B cell (primary cell): ENCODE data around the gene DNAI1. TPM values are rescaled to one million over a fixed set of nuclear protein-coding genes. Genes with fewer than 3 reads are reported as not detected.
A peak's percentile ranks its signal among the peaks of the same experiment; 100 is the strongest.

ENCODE experiments used
- ATAC-seq: fragments of 200-7000 bp; cut with Tn5 transposase; one replicate; pipeline ENCODE4 v1.10.0; 2021; ENCODE audit warnings: low read depth, mild to moderate bottlenecking, moderate number of reproducible peaks, moderate library complexity
- CTCF ChIA-PET: fragments of 350-600 bp; sonication (Branson Sonifier 250); formaldehyde crosslinking; loops from one replicate; lab custom pipeline; 2021; ENCODE audit warnings: antibody characterized with exemption, inconsistent platforms; lab: Charles Lee
- POLR2A ChIA-PET: fragments of 350-600 bp; sonication (Branson Sonifier 250); formaldehyde crosslinking; loops from one replicate; lab custom pipeline; 2021; ENCODE audit warnings: antibody characterized with exemption; lab: Charles Lee
- DNase-seq: peaks from one replicate; pipeline ENCODE4 v3.0.0; 2013
- H2AFZ ChIP-seq: 2 replicates; pipeline ENCODE4 v1.6.1; 2012; ENCODE audit warnings: mild to moderate bottlenecking, low read depth, low read length; ENCODE audit not compliant: insufficient read depth, poor library complexity, severe bottlenecking
- H3K27ac ChIP-seq, 2 donors: 1 replicate in 1 of 2; 2 replicates in 1 of 2; pipeline ENCODE4 v1.5.1; 2012 to 2013; ENCODE audit warnings: low read length in 2 of 2, mild to moderate bottlenecking in 2 of 2, moderate library complexity in 1 of 2
- H3K27me3 ChIP-seq, 4 experiments: fragments of 200-600 bp in 1 of 4; sonication (generic) in 1 of 4; replicated peaks in 1 of 4; 1 replicate in 2 of 4; 2 replicates in 2 of 4; pipeline versions ENCODE4 v1.6.1 to v1.7.0; 2013 to 2016; ENCODE audit warnings: low read length in 3 of 4, mild to moderate bottlenecking in 2 of 4, mixed read lengths in 1 of 4, moderate library complexity in 1 of 4; ENCODE audit not compliant: insufficient read depth in 4 of 4, control insufficient read depth in 3 of 4; ENCODE audit errors: control extremely low read depth in 1 of 4
- H3K36me3 ChIP-seq, 2 experiments: replicated peaks in 1 of 2; 1 replicate in 1 of 2; 2 replicates in 1 of 2; pipeline versions ENCODE4 v1.6.1 to v1.7.1; 2013; ENCODE audit warnings: low read length in 1 of 2; ENCODE audit not compliant: insufficient read depth in 2 of 2, control insufficient read depth in 1 of 2; ENCODE audit errors: control extremely low read depth in 1 of 2, extremely low read depth in 1 of 2
- H3K4me1 ChIP-seq, 2 donors: fragments of 200-600 bp in 1 of 2; sonication (generic) in 1 of 2; 1 replicate in 1 of 2; 2 replicates in 1 of 2; pipeline versions ENCODE4 v1.5.1 to v1.6.1; 2013 to 2017; ENCODE audit warnings: low read length in 2 of 2; ENCODE audit not compliant: control insufficient read depth in 2 of 2, insufficient read depth in 2 of 2
- H3K4me2 ChIP-seq: replicated peaks from 2 replicates; pipeline ENCODE3; 2012; ENCODE audit warnings: mild to moderate bottlenecking, low read depth, low read length; ENCODE audit not compliant: poor library complexity, severe bottlenecking
- H3K4me3 ChIP-seq, 5 experiments: fragments of 200-600 bp in 1 of 5; sonication (generic) in 1 of 5; 1 replicate in 3 of 5; 2 replicates in 2 of 5; pipeline versions ENCODE4 v1.5.1 to v1.7.0; 2011 to 2016; ENCODE audit warnings: low read length in 4 of 5, mild to moderate bottlenecking in 4 of 5, low read depth in 2 of 5, control low read depth in 1 of 5, moderate library complexity in 1 of 5; ENCODE audit not compliant: insufficient read depth in 1 of 5; ENCODE audit errors: control extremely low read depth in 1 of 5, extremely low read depth in 1 of 5
- H3K79me2 ChIP-seq: fragments of 200-600 bp; sonication (generic); one replicate; pipeline ENCODE4 v1.6.0; 2016; ENCODE audit warnings: low read length; ENCODE audit not compliant: control insufficient read depth, insufficient read depth
- H3K9ac ChIP-seq: fragments of 200-600 bp; sonication (generic); 2 replicates; pipeline ENCODE4 v1.6.1; 2017; ENCODE audit warnings: mild to moderate bottlenecking, low read length, moderate library complexity
- H3K9me3 ChIP-seq, 3 donors: one replicate each; pipeline versions ENCODE4 v1.6.1 to v1.7.1; 2013; ENCODE audit warnings: low read length in 2 of 3; ENCODE audit not compliant: control insufficient read depth in 2 of 3, insufficient read depth in 1 of 3; ENCODE audit errors: control extremely low read depth in 1 of 3
- H4K20me1 ChIP-seq: 2 replicates; pipeline ENCODE4 v1.6.0; 2012; ENCODE audit warnings: mild to moderate bottlenecking, low read length; ENCODE audit not compliant: insufficient read depth, control insufficient read depth, poor library complexity, severe bottlenecking
- H3K27ac Mint-ChIP-seq: one replicate; pipeline ENCODE4 v1.8.0; 2021; ENCODE audit warnings: mixed read lengths
- H3K27me3 Mint-ChIP-seq: one replicate; pipeline ENCODE4 v1.8.0; 2021; ENCODE audit warnings: mixed read lengths
- H3K4me1 Mint-ChIP-seq: one replicate; pipeline ENCODE4 v1.8.0; 2021; ENCODE audit warnings: mixed read lengths
- H3K4me3 Mint-ChIP-seq: one replicate; pipeline ENCODE4 v1.8.0; 2021; ENCODE audit warnings: mixed read lengths
- H3K9me3 Mint-ChIP-seq: one replicate; pipeline ENCODE4 v1.8.0; 2022; ENCODE audit warnings: mixed read lengths; ENCODE audit not compliant: insufficient read depth
- CTCF ChIP-seq: fragments of 200-600 bp; IDR thresholded peaks from one replicate; pipeline ENCODE4 v1.8.0; 2022; ENCODE audit warnings: antibody characterized with exemption, mild to moderate bottlenecking
- EZH2 ChIP-seq: IDR thresholded peaks from 2 replicates; pipeline ENCODE4 v1.6.1; 2012; ENCODE audit warnings: borderline replicate concordance, low read depth, mild to moderate bottlenecking, moderate library complexity, low read length; ENCODE audit not compliant: insufficient read depth, poor library complexity, severe bottlenecking
- WGBS: methylation state at CpG from one replicate; pipeline ENCODE4 v1.1.5; 2013; ENCODE audit warnings: missing lambda C conversion rate; ENCODE audit not compliant: insufficient coverage; 5-methylcytosine and 5-hydroxymethylcytosine counted together
- intact Hi-C: fragments of 100-400 bp; cut with micrococcal nuclease; formaldehyde crosslinking; loops from one replicate; pipeline ENCODE4 v1.10.0; 2022
- polyA plus RNA-seq: library from polyadenylated mRNA; depleted of rRNA; stranded (reverse); fragments of >200 nt; gene quantifications from 2 replicates; pipeline ENCODE4 v1.2.3, GENCODE V29; 2012
- total RNA-seq, 2 donors: library from RNA; stranded (reverse); fragments of 120-200 nt in 1 of 2; gene quantifications; 1 replicate in 1 of 2; 2 replicates in 1 of 2; pipeline versions ENCODE4 v1.2.3 to v1.2.4, GENCODE V29; 2013 to 2022

Gene DNAI1
- total and polyA plus RNA-seq, 2 donors (not counting 1 experiment from before 2014, with no cell fraction given): not detected

- Mint-ChIP-seq H3K4me3 (peak overlapping the region; percentile 29), H3K4me1 (peaks cover 13% of the 10 kb centered on the region), H3K27ac (no peak overlapping the region), H3K27me3 (peaks cover 28% of the 10 kb centered on the region), H3K9me3 (no peaks in the 10 kb centered on the region)
- Histone ChIP-seq H3K36me3 (no peaks in the 10 kb centered on the region), H4K20me1 (no peaks in the 10 kb centered on the region), H3K27me3 (peaks cover 0 to 18% (median 4%) of the 10 kb centered on the region in 4 experiments), H3K9me3 (no peaks in the 10 kb centered on the region), H3K27ac (no peak overlapping the region), H3K4me2 (no peak overlapping the region), H3K4me3 (no peak overlapping the region), H3K9ac (no peak overlapping the region), H3K4me1 (peaks cover 9 to 12% of the 10 kb centered on the region in 2 donors), H3K79me2 (no peaks in the 10 kb centered on the region), H2AFZ (no peak overlapping the region)
- no peak for DNase-seq
- 95% methylated on average over 10 of the region's 11 CpGs for WGBS
- ChIA-PET CTCF (no interaction called here), POLR2A (interaction anchor here (0.6 kb wide), 1 partner anchor 94 kb away, joined by 5 read pairs; no protein-coding TSS in a partner anchor)
- ATAC-seq: no peak
- TF ChIP-seq EZH2 (no peak), CTCF (no peak)
- intact Hi-C loops: no loop called here
Measured at GRCh38 chr9:34521406-34522045, 62.9 kb downstream of the DNAI1 start.

- intact Hi-C loops: no loop called here
- H3K27me3 Mint-ChIP-seq: peaks cover 28% of the 10 kb centered on the region
- peak overlapping the region in 4 of 5 experiments; percentile 17 to 69 (median 50) for H3K4me3 ChIP-seq
- no peaks in the 10 kb centered on the region for H3K9me3 Mint-ChIP-seq
- peaks cover 9 to 12% of the 10 kb centered on the region in 2 donors for H3K4me1 ChIP-seq
- H3K9ac ChIP-seq: peak overlapping the region; percentile 62
- ATAC-seq (no peak), DNase-seq (no peak)
- ChIA-PET CTCF (no interaction called here), POLR2A (no interaction called here)
- TF ChIP-seq EZH2 (no peak), CTCF (no peak)
- WGBS: 21% methylated on average over 30 of the region's 31 CpGs
- no peaks in the 10 kb centered on the region for H4K20me1 ChIP-seq
- peak overlapping the region; percentile 93 for H3K4me2 ChIP-seq
- H3K4me1 Mint-ChIP-seq: peaks cover 13% of the 10 kb centered on the region
- H3K27ac ChIP-seq: no peak overlapping the region
- peak overlapping the region; percentile 73 for H2AFZ ChIP-seq
- H3K27me3 ChIP-seq: peaks cover 0 to 18% (median 4%) of the 10 kb centered on the region in 4 experiments
- no peaks in the 10 kb centered on the region for H3K9me3 ChIP-seq
- H3K4me3 Mint-ChIP-seq: peak overlapping the region; percentile 89
- H3K27ac Mint-ChIP-seq: peak overlapping the region; percentile 76
- H3K36me3 ChIP-seq: no peaks in the 10 kb centered on the region
- no peaks in the 10 kb centered on the region for H3K79me2 ChIP-seq
Measured at GRCh38 chr9:34522091-34522887, 63.7 kb downstream of the DNAI1 start.
